ENCODE results near the gene ILF2. TPM values are rescaled to one million over a fixed set of nuclear protein-coding genes. Genes with fewer than 3 reads are reported as not detected.

ILF2 gene
- total RNA-seq, 2 donors from 2014 or later, result 116 to 122 TPM

DNA sequence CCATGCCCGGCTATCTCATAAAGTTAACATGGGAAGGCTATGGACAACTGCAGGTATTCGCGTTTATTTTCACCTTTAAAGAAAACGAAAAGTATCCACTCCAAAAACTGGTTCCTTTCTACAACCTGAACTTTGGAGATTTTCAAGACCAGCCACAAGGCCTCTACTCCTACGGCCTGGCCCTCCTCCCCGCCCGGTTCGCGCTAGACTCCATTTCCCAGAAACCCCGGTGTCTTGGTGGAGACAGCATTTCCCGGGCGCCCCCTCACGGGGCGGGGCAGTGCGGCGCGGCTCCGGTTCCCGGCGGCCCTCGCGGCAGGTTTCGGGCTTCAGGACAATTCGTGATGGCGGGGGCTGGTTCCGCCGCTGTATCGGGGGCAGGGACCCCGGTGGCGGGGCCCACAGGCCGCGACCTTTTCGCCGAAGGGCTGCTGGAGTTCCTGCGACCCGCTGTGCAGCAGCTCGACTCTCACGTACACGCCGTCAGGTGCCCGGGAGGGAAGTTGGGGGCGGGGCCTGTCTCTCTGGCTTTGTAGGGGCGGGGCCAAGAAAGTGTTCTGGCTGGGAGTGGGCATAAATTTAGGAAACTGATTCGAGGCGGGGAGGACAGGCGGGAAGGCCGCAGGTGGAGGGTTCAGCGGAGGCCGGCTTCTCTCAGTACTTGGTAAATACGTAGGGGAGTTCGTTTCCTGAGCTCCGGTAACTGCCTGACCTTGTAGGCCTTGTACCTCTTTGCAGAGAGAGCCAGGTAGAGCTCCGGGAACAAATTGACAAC is 12.2 kb downstream of the ILF2 start, which contains the start of gene SNAPIN:
SNAPIN (plus strand) TSS at position 304 of the 775 bp plus-strand sequence; CDS start at position 345, 41 bp downstream.
- Histone ChIP-seq H3K4me1 (replicated peaks) (no peaks in the 10 kb centered on the region), H3K36me3 (peaks cover 0 to 6% of the 10 kb centered on the region in 2 donors), H3K27me3 (replicated peaks; ENCODE audit: insufficient read depth) (no peaks in the 10 kb centered on the region), H3K4me3 (peak within 1 kb of the TSS; percentile 67 to 69), H3K9me3 (no peaks in the 10 kb centered on the region), H3K27ac (peak within 1 kb of the TSS; percentile 96)
- WGBS, result 2% methylated on average over 53 of the region's 53 CpGs
- TF ChIP-seq POLR2AphosphoS5 (IDR thresholded peaks at IDR 0.05), result peak; percentile 91
- TF ChIP-seq, protein P1, sequence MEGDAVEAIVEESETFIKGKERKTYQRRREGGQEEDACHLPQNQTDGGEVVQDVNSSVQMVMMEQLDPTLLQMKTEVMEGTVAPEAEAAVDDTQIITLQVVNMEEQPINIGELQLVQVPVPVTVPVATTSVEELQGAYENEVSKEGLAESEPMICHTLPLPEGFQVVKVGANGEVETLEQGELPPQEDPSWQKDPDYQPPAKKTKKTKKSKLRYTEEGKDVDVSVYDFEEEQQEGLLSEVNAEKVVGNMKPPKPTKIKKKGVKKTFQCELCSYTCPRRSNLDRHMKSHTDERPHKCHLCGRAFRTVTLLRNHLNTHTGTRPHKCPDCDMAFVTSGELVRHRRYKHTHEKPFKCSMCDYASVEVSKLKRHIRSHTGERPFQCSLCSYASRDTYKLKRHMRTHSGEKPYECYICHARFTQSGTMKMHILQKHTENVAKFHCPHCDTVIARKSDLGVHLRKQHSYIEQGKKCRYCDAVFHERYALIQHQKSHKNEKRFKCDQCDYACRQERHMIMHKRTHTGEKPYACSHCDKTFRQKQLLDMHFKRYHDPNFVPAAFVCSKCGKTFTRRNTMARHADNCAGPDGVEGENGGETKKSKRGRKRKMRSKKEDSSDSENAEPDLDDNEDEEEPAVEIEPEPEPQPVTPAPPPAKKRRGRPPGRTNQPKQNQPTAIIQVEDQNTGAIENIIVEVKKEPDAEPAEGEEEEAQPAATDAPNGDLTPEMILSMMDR (IDR thresholded peaks at IDR 0.05), result peak in 2 of 4 experiments; percentile 31 to 39
- peak; percentile 61 for TF ChIP-seq POLR2A (IDR thresholded peaks at IDR 0.05)
- peak; percentile 87 for DNase-seq (ENCODE audit: low spot score)
- intact Hi-C loops (cut with DNase I), result loop anchor here (2.0 kb wide), 1 partner anchor 24 kb away; the partner anchor contains the start of gene CHTOP

DNA sequence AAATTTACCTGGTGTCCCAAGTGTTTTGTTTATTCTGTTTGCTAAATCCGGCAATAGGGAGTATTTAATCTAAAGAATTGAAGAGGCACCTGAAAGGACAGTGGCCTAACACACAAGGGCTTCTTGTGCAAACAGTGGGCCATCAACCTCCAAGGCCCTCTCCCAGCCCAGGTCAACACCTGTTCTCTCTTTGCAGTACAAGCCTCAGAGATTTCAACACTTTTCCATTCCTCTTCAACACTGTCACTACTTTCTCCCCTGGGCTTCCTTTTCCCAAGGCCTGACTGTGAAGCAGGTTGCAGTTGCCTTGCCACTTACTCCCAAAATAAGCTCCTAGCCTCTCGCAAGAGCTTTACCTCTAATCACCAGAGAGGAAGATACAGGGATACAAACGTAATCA is 15.5 kb downstream of the ILF2 start:
- no peaks in the 10 kb centered on the region for H3K9me3 ChIP-seq
- DNase-seq (ENCODE audit: low spot score), result no peak
- no peaks in the 10 kb centered on the region for H3K4me1 ChIP-seq (replicated peaks)
- H3K4me3 ChIP-seq, result no peak overlapping the region
- H3K27me3 ChIP-seq (replicated peaks; ENCODE audit: insufficient read depth), result no peaks in the 10 kb centered on the region
- WGBS, result 78% methylated on average over 3 of the region's 3 CpGs
- H3K36me3 ChIP-seq, result no peaks in the 10 kb centered on the region
- intact Hi-C loops (cut with DNase I), result no loop called here
- TF ChIP-seq POLR2AphosphoS5 (IDR thresholded peaks at IDR 0.05) (no peak), POLR2A (IDR thresholded peaks at IDR 0.05) (no peak)
- TF ChIP-seq, protein P1 (IDR thresholded peaks at IDR 0.05), result no peak
- H3K27ac ChIP-seq, result no peak overlapping the region

DNA sequence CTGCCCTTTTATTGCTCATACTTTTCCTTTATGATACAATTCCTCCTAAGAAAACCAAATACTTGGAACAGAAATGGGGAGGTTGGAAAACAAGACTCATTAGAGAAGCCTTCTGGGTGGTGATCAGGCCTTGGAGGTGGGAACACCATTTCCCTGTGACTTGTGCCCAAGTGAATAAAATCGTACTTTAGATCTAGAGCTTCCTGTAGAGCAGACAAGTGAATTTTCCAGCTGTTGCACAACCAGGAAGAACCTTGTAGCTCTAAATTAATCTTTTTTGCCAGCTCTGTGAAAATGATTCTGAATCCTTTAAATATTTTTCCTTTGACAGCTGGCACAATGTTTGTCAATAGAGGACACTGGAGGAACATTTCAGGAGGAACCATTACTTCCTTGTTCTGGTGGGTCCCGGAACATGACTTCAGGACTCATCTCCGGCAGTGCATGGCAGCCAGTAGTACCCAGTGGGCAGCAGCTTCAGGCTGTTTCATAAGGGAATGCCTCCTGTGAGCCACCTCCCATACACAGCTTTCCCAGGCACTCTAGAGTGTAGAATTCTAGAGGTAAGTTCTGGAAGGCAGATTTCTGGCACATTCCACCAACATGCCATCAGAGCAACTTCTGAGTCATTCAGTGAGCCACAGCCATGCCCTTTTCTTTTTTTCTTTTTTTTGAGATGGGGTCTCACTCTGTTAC is 17.8 kb downstream of the ILF2 start:
- H3K4me1 ChIP-seq (replicated peaks), result peaks cover 4% of the 10 kb centered on the region
- intact Hi-C loops (cut with DNase I), result no loop called here
- TF ChIP-seq POLR2A (IDR thresholded peaks at IDR 0.05) (no peak), POLR2AphosphoS5 (IDR thresholded peaks at IDR 0.05) (peak; percentile 39)
- TF ChIP-seq, protein P1 (IDR thresholded peaks at IDR 0.05), result no peak
- H3K27me3 ChIP-seq (replicated peaks; ENCODE audit: insufficient read depth), result no peaks in the 10 kb centered on the region
- no peak overlapping the region for H3K4me3 ChIP-seq
- no peaks in the 10 kb centered on the region for H3K36me3 ChIP-seq
- 55% methylated on average over 3 of the region's 3 CpGs for WGBS
- H3K9me3 ChIP-seq, result no peaks in the 10 kb centered on the region
- no peak for DNase-seq (ENCODE audit: low spot score)
- H3K27ac ChIP-seq, result peak overlapping the region; percentile 28 to 47

DNA sequence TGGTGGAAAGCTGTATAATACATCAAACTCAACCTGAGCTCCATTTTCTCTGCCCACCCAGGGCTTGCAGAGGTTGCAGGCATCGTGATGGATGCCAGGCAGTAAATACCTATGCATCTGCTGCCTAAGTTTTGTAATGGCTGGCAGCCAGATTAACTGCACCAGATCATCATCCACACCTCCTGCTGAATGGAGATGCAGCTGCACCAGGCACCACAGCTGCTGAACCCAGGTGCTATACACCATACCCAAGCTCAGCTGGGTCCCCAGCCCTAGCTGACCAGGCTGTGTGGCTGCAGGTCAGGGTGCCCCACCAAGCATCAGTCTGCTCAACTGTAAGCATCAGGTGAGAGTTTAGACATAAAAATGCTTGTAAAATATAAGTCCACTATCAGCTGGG is 19.0 kb downstream of the ILF2 start:
- Histone ChIP-seq H3K4me3 (no peak overlapping the region), H3K36me3 (no peaks in the 10 kb centered on the region), H3K27ac (no peak overlapping the region), H3K9me3 (no peaks in the 10 kb centered on the region), H3K4me1 (replicated peaks) (peaks cover 4% of the 10 kb centered on the region), H3K27me3 (replicated peaks; ENCODE audit: insufficient read depth) (no peaks in the 10 kb centered on the region)
- no peak for TF ChIP-seq POLR2A (IDR thresholded peaks at IDR 0.05)
- TF ChIP-seq, protein P1 (IDR thresholded peaks at IDR 0.05), result no peak
- no peak for TF ChIP-seq POLR2AphosphoS5 (IDR thresholded peaks at IDR 0.05)
- no peak for DNase-seq (ENCODE audit: low spot score)
- 30% methylated on average over 1 of the region's 1 CpG for WGBS
- intact Hi-C loops (cut with DNase I), result no loop called here

Measured in prostate gland (tissue), 2 donors.